ENCODE data around the gene CYP27B1. TPM values are rescaled to one million over a fixed set of nuclear protein-coding genes. Genes with fewer than 3 reads are reported as not detected.
A peak's percentile ranks its signal among the peaks of the same experiment; 100 is the strongest.

CYP27B1 gene
- total RNA-seq, 1 donor from 2014 or later: 0.79 TPM

- DNase-seq: no peak
These were observed 16.1 kb downstream of the CYP27B1 start for GRCh38 chr12:57750561-57751431.

- no peak for DNase-seq
These were observed 17.8 kb downstream of the CYP27B1 start for GRCh38 chr12:57749061-57749460.

GRCh38 chr12:57746025-57746424 is 20.9 kb downstream of the CYP27B1 start:
- no peak for DNase-seq

GRCh38 chr12:57745485-57745881 is 21.4 kb downstream of the CYP27B1 start:
- DNase-seq: no peak

GRCh38 chr12:57744777-57745484 is 21.9 kb downstream of the CYP27B1 start, which contains the start of gene TSPAN31:
TSS of gene TSPAN31 (plus strand) at chr12:57745039. CDS start at chr12:57745155, 116 bp downstream.
- DNase-seq: peak; percentile 99

- peak; percentile 78 for DNase-seq
These were observed 22.6 kb downstream of the CYP27B1 start for GRCh38 chr12:57744194-57744776.

GRCh38 chr12:57743769-57744168 is 23.1 kb downstream of the CYP27B1 start:
- DNase-seq: no peak

GRCh38 chr12:57741844-57742738 is 24.8 kb downstream of the CYP27B1 start:
- no peak for DNase-seq

GRCh38 chr12:57741413-57741789 is 25.5 kb downstream of the CYP27B1 start:
- DNase-seq: no peak

GRCh38 chr12:57740656-57741412 is 26.0 kb downstream of the CYP27B1 start:
- no peak for DNase-seq

GRCh38 chr12:57739914-57740538 is 26.9 kb downstream of the CYP27B1 start:
- no peak for DNase-seq

- no peak for DNase-seq
These were observed 27.5 kb downstream of the CYP27B1 start for GRCh38 chr12:57739387-57739786.

- DNase-seq: no peak
These were observed 28.1 kb downstream of the CYP27B1 start, which contains the start of gene AGAP2 for GRCh38 chr12:57738661-57739237. TSS of gene AGAP2 (minus strand) at chr12:57738742. CDS start at chr12:57738246, 496 bp downstream.

GRCh38 chr12:57737467-57738460 is 29.1 kb downstream of the CYP27B1 start:
- no peak for DNase-seq

- no peak for DNase-seq
These were observed 30.0 kb downstream of the CYP27B1 start for GRCh38 chr12:57736741-57737466.

GRCh38 chr12:57735952-57736740 is 30.7 kb downstream of the CYP27B1 start:
- no peak for DNase-seq

GRCh38 chr12:57735198-57735855 is 31.6 kb downstream of the CYP27B1 start:
- DNase-seq: peak; percentile 37

Measured in skin of body (tissue), 2 donors.